ENCODE results near the gene AIFM3. TPM values are rescaled to one million over a fixed set of nuclear protein-coding genes. Genes with fewer than 3 reads are reported as not detected.

AIFM3 gene
- total and polyA plus RNA-seq, 2 of the 4 experiments (the other 2 are of a cell fraction) = 0.09 to 0.18 TPM

GRCh38 chr22:20977019-20977418, 10.0 kb downstream of the AIFM3 start:
- Histone ChIP-seq H3K27me3 (ENCODE audit: control insufficient read depth, insufficient read depth, low read length) (peaks cover 2% of the 10 kb centered on the region; the same call in 1 of the 2 replicates), H3K14ac (replicated peaks; ENCODE audit: low read depth, low read length) (no peak overlapping the region), H2AK5ac (ENCODE audit: low read depth, low read length) (no peak overlapping the region), H2BK20ac (ENCODE audit: low read depth, low read length) (no peak overlapping the region), H3K9ac (ENCODE audit: low read depth, low read length) (no peak overlapping the region), H3K79me1 (ENCODE audit: low read depth in 1 of 2, low read length in 2 of 2) (peaks cover 5 to 13% of the 10 kb centered on the region in 2 experiments; a peak in 3 of 4 replicates), H3K27ac (ENCODE audit: insufficient read depth, low read length) (no peak overlapping the region), H3K4me2 (ENCODE audit: low read depth, low read length) (no peak overlapping the region), H2AK9ac (replicated peaks; ENCODE audit: low read depth, low read length, poor library complexity) (no peak overlapping the region), H2BK5ac (ENCODE audit: low read depth, low read length, poor library complexity, severe bottlenecking) (no peak overlapping the region), H4K8ac (ENCODE audit: low read depth in 2 of 2, low read length in 2 of 2) (no peak overlapping the region), H3K9me3 (ENCODE audit: control insufficient read depth, insufficient read depth, low read length) (peaks cover 10% of the 10 kb centered on the region), H4K5ac (ENCODE audit: low read depth, low read length) (no peak overlapping the region), H3K4me3 (ENCODE audit: insufficient read depth, low read depth, low read length) (no peak overlapping the region), H3K36me3 (ENCODE audit: control insufficient read depth, insufficient read depth, low read length) (no peaks in the 10 kb centered on the region), H3K4me1 (ENCODE audit: control insufficient read depth, insufficient read depth, low read length) (peaks cover 5% of the 10 kb centered on the region), H3K4ac (ENCODE audit: low read depth, low read length) (no peak overlapping the region), H2AFZ (replicated peaks; ENCODE audit: low read length, poor library complexity) (no peak overlapping the region), H3K23ac (ENCODE audit: low read depth, low read length) (no peak overlapping the region), H3K9me1 (ENCODE audit: insufficient read depth, low read length) (peaks cover 19% of the 10 kb centered on the region; the same call in 1 of the 2 replicates), H2BK120ac (ENCODE audit: low read depth, low read length) (no peak overlapping the region), H4K20me1 (ENCODE audit: insufficient read depth, low read length) (no peaks in the 10 kb centered on the region), H3K18ac (ENCODE audit: low read depth, low read length) (no peak overlapping the region), H4K91ac (ENCODE audit: insufficient read depth, low read depth, low read length) (no peak overlapping the region), H3K56ac (ENCODE audit: extremely low read depth, insufficient read depth, low read length) (no peak overlapping the region), H2BK15ac (ENCODE audit: low read depth, low read length) (no peak overlapping the region)
- ChIA-PET CTCF (no interaction called here), POLR2A (ENCODE audit: unreplicated experiment) (no interaction called here)
- intact Hi-C loops (cut with micrococcal nuclease) (no loop called here), in situ Hi-C loops (cut with MboI; ENCODE audit: low sequenced_read_pairs) (no loop called here), dilution Hi-C loops (cut with HindIII; ENCODE audit: low sequenced_read_pairs, unreplicated experiment) (no loop called here)
- no peak for ATAC-seq (ENCODE audit: low read depth)
- no TSS peak for BruUV-seq (replicated peaks)
- TF ChIP-seq CHD1 (IDR thresholded peaks at IDR 0.05; ENCODE audit: low read depth, low read length) = no peak
- no peak for TF ChIP-seq MAZ (IDR thresholded peaks at IDR 0.05; ENCODE audit: borderline replicate concordance, low read depth, low read length)
- TF ChIP-seq CEBPB (IDR thresholded peaks at IDR 0.05; ENCODE audit: low read depth, low read length) = no peak
- no peak for TF ChIP-seq ELK1 (IDR thresholded peaks at IDR 0.05; ENCODE audit: borderline replicate concordance, low read depth, low read length)
- no peak for TF ChIP-seq CTCF (conservative IDR thresholded peaks at IDR 0.05; ENCODE audit: low read depth, low read length)
- WGBS, 2 experiments (ENCODE audit: extremely low coverage in 2 of 2, insufficient read length in 1 of 2) = no CpG with 5 or more reads among the region's 11 CpGs
- no peak for DNase-seq

All from IMR-90 (cell line).